HepG2 (cell line): ENCODE results near the gene FAM131A. TPM values are rescaled to one million over a fixed set of nuclear protein-coding genes. Genes with fewer than 3 reads are reported as not detected.

Experiments used
- ELF3 ChIP-seq: IDR thresholded peaks from 2 replicates; pipeline ENCODE4 v1.6.1; 2016; ENCODE audit warnings: missing genetic modification reagents, missing compliant biosample characterization
- THAP9 ChIP-seq: sonication (generic); formaldehyde crosslinking; IDR thresholded peaks from 2 replicates; pipeline ENCODE4; 2020; ENCODE audit warnings: missing genetic modification reagents, mild to moderate bottlenecking, borderline replicate concordance
- ZNF276 ChIP-seq: sonication (generic); formaldehyde crosslinking; IDR thresholded peaks from 2 replicates; pipeline ENCODE4 v1.4.0; 2020; ENCODE audit warnings: mild to moderate bottlenecking, low read depth, missing genetic modification reagents
- ZNF451 ChIP-seq: sonication (generic); formaldehyde crosslinking; IDR thresholded peaks from 2 replicates; pipeline ENCODE4 v1.5.0; 2020; ENCODE audit warnings: mild to moderate bottlenecking, missing genetic modification reagents
- ZNF704 ChIP-seq: sonication (generic); formaldehyde crosslinking; IDR thresholded peaks from 2 replicates; pipeline ENCODE4 v1.8.1; 2023; ENCODE audit warnings: mild to moderate bottlenecking, inconsistent platforms, moderate library complexity, missing genetic modification reagents, borderline replicate concordance
- polyA plus RNA-seq, 8 experiments: library from polyadenylated mRNA; depleted of rRNA in 3 of 8; stranded (reverse) in 7 of 8; unstranded in 1 of 8; fragments of >200 nt; fragmentation: Illumina TruSeq in 4 of 8; extraction: Trizol in 4 of 8; gene quantifications; 2 replicates each; pipeline versions ENCODE4 v1.2.1 to v1.2.3, GENCODE V29; 2011 to 2016; ENCODE audit warnings: low read depth in 4 of 8, missing spikeins in 1 of 8, mixed read lengths in 1 of 8; ENCODE audit not compliant: insufficient read depth in 1 of 8
- total RNA-seq, 5 experiments: library from RNA; depleted of rRNA; stranded (reverse); fragments of >200 nt; fragmentation: Illumina TruSeq; extraction: Trizol; gene quantifications; 2 replicates each; pipeline ENCODE4 v1.2.3, GENCODE V29; 2016; ENCODE audit warnings: low read depth in 1 of 5

FAM131A gene
- total and polyA plus RNA-seq, 2 of the 13 experiments (the other 11 are each of a cell fraction or from before 2014, with no cell fraction given): 9.2 to 9.3 TPM

GRCh38 chr3:184335291-184335660 is 2.1 kb upstream of the FAM131A start (continued):
- TF ChIP-seq ZNF704 (CRISPR knock-in tag) (no peak), THAP9 (CRISPR knock-in tag) (no peak), ZNF451 (CRISPR knock-in tag) (no peak), ZNF276 (CRISPR knock-in tag) (0 out of 2 replicates have a peak, but pooled peaks have one; percentile 33), ELF3 (CRISPR knock-in tag) (no peak)
